ENCODE results near the gene POLR1G.

POLR1G gene, protein sequence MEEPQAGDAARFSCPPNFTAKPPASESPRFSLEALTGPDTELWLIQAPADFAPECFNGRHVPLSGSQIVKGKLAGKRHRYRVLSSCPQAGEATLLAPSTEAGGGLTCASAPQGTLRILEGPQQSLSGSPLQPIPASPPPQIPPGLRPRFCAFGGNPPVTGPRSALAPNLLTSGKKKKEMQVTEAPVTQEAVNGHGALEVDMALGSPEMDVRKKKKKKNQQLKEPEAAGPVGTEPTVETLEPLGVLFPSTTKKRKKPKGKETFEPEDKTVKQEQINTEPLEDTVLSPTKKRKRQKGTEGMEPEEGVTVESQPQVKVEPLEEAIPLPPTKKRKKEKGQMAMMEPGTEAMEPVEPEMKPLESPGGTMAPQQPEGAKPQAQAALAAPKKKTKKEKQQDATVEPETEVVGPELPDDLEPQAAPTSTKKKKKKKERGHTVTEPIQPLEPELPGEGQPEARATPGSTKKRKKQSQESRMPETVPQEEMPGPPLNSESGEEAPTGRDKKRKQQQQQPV

DNA sequence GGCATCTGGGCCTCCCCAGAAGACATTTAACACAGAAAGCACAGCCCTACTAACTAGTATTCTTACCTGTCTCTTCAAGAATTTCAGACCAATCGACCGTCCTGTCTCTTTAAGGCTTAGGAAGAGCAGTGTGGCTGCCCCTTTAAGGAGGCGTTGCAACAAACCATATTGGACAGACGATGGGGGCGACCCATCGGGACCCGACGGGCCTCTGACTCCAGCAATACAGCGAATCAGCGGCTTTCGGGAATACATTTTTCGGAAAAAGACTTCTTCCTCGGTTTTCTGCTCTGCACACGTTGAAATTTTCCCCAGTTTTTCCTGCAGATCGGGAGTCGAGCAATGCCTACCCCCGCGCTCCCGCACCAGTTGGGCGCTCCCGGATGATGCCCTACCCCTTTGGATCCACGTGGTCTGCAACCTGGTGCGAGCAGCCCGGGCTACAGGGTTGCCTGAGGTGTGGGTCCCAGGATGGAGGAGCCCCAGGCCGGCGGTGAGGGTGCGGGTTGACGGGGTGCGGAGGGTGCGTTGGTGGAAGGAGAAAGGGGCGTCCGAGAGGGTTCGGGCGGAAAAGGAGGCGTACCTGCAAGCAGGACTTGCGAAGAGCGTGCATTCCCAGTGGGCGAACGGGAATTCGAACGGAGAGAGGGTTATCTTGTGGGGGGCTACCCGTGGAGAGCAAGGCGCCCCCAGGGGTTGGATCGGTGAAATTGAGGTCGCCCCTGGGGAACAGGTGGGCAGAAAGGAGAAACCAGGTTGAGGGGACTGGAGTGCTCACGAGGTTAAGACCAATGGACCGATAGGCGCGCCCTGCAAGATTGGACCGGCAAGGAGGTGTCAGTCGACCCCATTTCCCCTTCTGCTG, at the start of gene POLR1G:
Gene POLR1G, plus strand, starts transcription at position 419 of the 865 bp plus-strand sequence. Its CDS starts 53 bp downstream, at position 472.
- in situ Hi-C loops (cut with MboI; ENCODE audit: low sequenced_read_pairs), result no loop called here

DNA sequence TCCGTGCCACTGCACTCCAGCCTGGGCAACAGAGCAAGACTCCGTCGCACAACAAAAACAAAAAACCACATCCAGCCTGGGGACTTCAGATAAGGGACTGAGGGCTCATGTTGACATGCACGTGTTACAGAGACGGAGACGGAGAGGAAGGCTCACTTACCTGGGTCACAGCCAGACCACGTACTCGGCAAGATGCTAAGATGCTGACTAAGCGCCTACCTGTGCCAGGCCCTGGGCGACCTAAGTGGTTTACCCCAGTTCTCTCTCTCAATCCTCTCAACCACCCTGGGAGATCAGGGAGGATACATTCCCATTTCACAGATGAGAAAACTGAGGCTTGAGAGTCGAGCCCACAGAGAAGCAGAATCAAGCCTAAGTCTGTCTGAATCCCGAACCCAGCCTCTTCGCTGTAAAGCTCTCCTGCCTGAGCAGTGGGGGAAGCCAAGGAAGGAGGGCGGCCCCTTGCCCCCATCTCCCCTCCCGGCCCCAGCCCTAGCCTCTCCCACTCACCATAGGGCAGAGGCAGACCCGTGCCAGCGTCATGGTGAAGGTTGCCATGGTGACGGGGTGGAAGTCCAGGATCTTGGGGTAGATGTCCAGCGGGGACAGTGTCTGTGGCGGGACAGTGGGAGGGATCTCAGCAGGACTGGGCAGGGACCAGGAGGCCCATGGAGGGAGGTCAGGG, 49.5 kb upstream of the POLR1G start:
- in situ Hi-C loops (cut with MboI; ENCODE audit: low sequenced_read_pairs), result no loop called here

DNA sequence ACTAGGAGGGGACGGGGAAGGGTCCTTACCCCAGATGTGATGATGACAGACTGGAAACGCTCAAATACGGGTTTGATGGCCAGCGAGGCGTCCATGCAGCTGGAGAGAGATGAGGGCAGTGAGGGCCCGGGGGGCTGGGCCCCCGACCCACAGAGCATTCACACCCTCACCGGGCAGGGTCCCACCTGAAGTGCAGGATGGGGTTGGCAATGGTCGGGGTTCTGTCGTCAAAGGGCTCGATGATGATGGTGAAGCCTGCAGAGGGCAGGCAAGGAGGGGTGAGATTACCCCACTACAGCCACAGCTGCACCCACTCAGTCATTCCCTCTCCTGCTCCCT, 49.0 kb upstream of the POLR1G start:
- in situ Hi-C loops (cut with MboI; ENCODE audit: low sequenced_read_pairs), result no loop called here

DNA sequence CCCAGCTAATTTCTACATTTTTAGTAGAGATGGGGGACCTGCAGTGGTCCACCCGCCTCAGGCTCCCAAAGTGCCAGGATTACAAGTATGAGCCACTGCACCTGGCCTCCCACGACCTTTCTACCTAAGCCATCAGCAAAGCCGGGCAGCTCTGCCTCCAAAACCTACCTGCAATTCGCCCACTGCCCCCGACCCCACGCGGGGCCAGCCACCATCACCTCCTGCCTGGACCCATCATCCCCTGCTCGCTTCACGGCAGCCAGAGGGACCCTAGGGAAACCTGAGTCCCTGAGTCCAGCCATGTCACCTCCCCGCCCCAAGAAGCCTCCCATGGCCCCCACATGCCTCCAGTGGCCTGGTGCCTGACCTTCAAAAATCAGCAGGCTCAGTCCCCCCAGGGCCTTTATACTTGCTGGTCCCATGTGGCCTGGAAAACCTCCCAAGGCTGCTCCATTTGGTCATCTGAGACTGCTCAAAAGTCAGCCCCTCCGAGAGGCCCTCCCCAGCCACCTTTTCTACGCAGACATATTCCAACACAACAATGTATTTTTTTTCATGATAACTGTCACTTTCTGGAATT, 48.1 kb upstream of the POLR1G start:
- in situ Hi-C loops (cut with MboI; ENCODE audit: low sequenced_read_pairs), result no loop called here

DNA sequence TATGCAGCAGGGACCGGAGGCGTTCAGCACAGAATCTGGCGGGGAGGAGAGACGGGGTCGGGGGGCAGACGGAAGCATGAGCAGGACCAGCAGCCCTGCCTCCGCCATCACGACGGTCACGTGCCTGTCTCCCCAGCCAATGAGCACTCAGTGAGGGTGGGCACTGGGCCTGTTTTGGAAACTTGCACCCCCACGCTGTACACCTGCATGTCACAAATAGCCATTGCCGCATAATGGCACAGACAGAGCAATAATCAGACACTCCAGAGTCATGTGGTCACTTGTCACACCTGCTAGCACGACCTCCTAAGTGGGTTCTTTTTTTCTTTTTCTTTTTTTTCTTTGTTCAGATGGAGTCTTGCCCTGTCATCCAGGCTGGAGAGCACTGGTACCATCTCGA, 44.8 kb upstream of the POLR1G start:
- in situ Hi-C loops (cut with MboI; ENCODE audit: low sequenced_read_pairs), result no loop called here

DNA sequence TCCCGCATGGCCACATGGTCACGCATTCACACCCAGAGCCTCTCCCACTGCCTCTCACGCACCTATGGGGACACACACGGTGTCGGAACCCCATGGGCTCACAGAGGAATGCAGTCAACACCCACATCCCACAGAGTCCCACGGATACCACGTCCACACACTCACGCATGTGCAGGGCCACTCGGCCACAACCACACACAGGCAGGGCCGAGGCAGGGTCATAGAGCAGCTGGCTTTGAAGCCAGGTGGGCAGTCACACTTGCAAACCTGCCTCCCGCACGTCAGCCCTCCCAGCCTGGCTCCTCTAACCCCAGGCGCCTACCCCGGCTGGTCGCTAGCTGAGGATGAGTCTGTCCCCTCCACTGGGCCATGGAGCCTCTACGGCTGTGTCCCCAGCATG, 44.2 kb upstream of the POLR1G start:
- in situ Hi-C loops (cut with MboI; ENCODE audit: low sequenced_read_pairs), result no loop called here

DNA sequence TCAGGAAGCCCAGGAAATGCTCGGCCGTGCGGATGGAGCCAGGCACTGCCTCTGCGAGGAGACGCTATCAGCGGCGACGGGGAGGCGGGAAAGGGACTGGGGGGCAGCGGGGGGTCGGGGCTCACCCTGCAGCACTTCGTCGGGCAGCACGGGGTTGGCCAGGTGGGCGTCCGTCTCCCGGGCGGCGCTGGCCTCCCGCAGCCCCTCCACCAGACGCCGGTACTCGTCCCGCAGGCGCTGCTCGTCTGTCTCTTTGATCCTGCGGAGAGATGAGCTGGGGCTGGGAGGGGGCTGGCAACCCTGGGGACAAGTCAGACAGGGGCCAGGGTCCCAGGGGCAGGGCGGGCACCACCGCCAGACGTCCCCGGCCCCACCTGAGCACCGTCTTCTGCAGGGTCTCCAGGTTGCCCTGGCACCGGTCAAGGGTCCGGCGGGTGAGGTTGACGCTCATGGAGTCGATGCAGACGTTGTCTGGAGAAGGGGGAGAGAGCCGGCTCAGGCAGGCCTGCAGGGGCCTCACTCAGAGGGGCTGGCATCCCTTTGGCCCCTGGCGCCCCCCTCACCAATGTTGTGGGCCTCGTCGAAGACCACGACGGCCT, 42.5 kb upstream of the POLR1G start:
- in situ Hi-C loops (cut with MboI; ENCODE audit: low sequenced_read_pairs), result no loop called here

DNA sequence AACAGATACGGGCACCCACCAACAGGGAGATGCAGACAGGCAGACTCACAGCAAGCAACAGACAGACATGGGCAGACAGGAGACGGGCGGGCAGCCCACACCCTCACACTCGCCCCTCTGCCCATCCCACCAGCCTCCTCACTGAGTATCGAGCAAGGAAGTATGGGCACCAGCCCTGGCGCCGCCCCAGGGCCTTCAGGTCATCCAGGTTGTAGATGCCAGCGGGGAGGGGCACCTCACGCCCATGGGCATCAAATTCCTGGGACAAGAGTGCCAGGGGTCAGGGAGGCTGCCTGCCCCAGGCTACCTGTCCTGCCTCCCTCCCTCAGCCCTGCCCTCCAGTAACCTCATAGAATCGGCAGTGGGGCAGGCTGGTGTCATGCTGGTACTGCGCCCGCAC, 41.7 kb upstream of the POLR1G start:
- in situ Hi-C loops (cut with MboI; ENCODE audit: low sequenced_read_pairs), result no loop called here

DNA sequence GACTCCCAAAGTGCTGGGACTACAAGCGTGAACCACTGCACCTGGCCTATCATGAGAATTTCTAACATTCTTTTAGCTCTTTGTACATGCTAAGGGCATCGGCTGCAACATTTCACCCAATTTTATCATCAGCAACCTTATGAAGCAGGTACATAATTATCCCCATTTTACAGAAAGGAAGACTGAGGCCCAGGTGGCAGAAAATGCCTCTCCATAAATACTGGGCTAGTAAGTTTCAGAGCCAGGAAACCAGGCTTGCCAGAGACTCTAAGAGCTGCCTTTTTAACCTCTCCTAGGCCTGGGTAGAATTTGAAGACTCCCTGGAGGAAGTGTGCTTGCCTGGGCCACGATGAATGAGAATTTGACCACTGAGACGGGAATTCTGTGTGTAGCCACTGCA, 38.3 kb upstream of the POLR1G start:
- in situ Hi-C loops (cut with MboI; ENCODE audit: low sequenced_read_pairs), result no loop called here

DNA sequence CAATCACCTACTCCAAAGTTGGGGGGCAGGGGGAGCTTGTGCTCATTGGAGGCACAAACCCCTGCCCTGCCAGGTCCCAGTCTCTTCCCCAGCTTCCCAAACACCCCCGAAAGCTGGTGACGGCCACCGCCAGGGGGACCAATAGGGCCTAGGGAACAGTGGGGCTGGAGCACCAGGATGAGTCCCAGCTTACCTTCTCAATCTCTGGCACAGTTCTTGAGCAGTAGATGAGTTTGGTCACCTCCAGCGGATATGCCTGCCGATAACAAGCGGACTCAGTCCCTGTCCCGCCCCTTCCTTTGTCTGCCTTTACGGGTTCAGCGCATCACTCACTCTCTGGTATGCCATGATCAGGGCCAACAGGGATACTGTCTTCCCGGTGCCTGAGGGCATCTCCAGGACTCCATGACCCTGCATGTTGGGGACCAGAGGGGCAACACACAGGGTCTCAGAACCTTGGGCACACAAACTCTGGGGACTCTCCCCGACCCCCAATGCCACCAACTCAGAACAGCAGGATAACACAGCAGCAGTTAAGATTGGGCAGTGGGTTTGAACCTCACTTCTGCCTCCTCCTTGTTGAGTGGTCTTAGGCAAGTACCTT, 37.6 kb upstream of the POLR1G start:
- in situ Hi-C loops (cut with MboI; ENCODE audit: low sequenced_read_pairs), result no loop called here

DNA sequence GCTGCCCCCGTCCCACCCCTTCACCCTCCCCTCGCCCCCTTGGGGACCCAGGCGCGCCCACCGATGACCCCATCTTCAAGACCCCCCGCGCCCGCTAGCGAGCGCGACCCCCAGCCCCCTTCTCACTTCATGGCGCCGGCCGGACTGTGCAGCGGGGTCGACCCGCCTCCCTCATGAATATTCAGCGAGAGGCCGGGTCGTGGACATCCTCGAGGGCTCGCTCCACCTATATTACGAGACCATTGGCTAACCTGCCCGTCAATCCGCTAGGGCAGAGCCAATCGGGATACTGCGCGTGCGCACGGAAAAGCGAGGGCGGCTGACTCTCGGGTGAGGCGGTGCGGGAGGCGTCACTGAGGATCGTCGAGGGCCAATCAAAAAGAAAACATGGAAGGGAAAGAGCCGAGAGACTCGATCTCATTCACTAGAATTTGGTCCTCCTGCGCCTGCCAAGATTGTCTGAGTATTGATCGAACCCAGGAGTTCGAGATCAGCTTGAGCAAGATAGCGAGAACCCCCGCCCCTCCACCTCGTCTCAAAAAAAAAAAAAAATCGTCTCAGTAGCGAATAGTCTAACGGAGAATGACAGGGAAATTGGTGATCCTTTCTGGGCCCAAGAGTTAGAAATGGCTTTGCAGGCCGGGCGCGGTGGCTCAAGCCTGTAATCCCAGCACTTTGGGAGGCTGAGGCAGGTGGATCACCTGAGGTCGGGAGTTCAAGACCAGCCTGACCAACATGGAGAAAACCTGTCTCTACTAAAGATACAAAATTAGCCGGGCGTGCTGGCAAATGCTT, 35.8 kb upstream of the POLR1G start, which contains the start of gene ERCC2:
Gene ERCC2, minus strand, starts transcription at position 164 of the 795 bp plus-strand sequence. Its CDS starts 33 bp downstream, at position 131.
- in situ Hi-C loops (cut with MboI; ENCODE audit: low sequenced_read_pairs), result no loop called here

DNA sequence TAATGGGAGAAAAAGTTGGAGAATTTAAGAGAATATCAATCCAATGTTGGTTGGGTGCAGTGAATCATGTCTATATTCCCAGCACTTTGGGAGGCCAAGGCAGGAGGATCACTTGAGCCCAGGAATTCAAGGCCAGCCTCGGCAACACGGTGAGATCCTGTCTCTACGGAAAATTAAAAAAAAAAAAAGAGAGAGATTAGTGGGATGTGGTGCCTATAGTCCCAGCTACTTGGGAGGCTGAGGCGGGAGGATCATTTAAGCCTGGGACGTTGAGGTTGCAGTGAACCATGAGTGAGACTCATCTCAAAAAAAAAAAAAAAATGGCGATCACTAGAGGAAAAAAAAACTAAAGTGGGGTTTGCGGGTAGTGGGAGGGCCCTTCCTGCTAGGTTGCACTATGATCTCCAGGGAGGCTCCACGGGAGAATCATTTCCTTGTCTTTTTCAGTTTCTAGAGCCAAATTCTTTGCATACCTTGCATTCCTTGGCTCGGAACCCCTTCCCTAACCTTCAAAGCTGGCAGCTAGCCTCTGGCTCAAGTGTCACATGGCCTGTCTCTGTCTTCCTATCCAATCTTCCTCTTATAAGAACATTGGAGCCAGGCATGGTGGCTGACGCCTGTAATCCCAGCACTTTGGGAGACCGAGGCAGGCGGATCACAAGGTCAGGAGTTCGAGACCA, 30.3 kb upstream of the POLR1G start:
- in situ Hi-C loops (cut with MboI; ENCODE audit: low sequenced_read_pairs), result no loop called here

DNA sequence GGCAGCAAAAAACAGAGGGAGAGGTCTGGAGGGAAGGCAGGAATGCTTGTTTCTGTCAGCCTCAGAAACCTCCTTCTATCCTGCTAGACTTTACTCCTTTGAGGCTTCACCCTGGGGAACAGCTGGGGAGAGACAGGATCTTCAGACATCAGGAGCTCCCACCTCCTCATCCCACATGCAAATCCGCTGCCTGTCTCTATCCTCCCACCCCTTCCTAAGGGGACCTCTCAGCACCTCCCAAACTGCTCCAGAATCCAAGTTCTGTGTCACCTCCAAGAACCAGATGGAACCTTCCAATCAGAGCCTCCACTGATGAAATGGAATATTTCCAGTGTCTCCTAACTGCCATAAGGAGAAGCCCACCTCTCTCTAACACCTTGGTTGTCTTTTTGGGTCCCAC, 26.3 kb upstream of the POLR1G start:
- in situ Hi-C loops (cut with MboI; ENCODE audit: low sequenced_read_pairs), result no loop called here

DNA sequence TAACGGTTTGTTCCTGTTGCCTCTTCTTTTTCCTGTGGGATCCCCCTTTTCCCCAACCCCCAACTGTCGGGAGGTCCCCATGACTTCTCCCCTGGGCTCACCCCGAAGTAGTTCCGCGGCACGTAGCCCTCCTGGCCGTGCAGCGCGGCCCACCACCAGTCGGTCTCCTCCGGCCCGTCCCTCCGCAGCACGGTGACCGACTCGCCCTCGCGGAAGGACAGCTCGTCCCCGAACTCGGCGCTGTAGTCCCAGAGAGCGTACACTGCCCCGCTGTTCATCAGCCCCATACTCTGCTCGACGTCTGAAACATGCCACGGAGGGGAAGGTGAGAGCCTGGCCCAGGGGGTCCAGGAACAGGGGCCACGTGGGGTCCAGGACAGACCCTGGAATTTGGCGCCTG, 24.0 kb upstream of the POLR1G start:
- in situ Hi-C loops (cut with MboI; ENCODE audit: low sequenced_read_pairs), result no loop called here

DNA sequence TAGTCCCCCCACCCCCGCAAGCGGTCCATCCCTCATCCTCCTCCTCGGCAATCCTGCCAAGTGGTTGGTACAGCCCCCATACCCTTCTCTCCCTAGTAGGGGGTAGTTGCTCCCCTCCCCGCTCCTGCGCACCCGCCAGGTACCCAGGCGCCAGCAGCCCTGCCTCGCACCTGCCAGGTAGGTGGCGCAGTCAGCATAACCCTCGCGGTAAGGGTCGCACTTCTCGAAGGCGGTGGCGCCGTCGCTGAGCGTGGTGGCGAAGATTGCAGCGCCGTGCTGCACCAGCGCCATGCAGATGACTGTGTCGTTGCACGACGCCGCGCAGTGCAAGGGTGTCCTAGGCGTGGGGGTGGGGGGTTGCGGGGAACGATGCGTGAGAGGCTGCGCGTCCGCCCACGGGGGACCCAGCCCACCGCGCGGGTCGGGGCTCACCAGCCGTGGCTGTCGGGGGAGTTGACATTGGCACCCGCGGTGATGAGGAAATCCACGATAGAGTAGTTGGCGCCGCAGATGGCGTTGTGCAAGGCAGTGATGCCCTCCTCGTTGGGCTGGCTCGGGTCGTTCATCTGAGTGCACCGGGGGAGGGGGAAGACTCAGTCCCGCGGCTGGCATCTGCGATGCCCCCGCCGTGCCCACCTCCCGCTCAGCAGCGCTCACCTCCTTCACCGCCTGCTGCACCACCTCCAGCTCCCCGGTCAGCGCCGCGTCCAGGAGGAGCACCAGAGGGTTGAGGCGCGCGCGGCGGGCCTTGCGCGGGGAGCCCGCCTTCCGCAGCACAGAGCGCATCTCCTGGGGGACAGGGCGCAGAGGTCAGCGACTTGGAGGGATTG, 20.8 kb upstream of the POLR1G start:
- in situ Hi-C loops (cut with MboI; ENCODE audit: low sequenced_read_pairs), result no loop called here

DNA sequence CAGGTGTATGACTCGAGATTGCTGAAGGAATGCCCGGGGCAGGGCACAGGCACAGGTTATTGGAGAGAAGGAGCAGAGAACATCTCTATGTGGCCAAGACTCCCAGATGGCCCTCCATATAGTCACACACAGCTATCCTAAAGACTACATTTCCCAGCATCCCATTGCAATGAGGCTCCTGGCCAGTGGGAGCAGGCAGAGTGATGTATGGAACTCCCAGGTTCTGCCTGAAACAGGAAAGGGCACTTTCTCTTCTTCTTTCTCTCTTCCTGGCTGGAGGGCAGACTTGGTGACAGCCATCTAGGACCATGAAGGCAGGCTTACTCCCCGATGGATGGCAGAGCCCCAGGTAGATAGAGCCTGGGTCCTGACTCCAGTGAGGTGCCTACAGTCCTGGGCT, 15.1 kb upstream of the POLR1G start:
- in situ Hi-C loops (cut with MboI; ENCODE audit: low sequenced_read_pairs), result no loop called here

DNA sequence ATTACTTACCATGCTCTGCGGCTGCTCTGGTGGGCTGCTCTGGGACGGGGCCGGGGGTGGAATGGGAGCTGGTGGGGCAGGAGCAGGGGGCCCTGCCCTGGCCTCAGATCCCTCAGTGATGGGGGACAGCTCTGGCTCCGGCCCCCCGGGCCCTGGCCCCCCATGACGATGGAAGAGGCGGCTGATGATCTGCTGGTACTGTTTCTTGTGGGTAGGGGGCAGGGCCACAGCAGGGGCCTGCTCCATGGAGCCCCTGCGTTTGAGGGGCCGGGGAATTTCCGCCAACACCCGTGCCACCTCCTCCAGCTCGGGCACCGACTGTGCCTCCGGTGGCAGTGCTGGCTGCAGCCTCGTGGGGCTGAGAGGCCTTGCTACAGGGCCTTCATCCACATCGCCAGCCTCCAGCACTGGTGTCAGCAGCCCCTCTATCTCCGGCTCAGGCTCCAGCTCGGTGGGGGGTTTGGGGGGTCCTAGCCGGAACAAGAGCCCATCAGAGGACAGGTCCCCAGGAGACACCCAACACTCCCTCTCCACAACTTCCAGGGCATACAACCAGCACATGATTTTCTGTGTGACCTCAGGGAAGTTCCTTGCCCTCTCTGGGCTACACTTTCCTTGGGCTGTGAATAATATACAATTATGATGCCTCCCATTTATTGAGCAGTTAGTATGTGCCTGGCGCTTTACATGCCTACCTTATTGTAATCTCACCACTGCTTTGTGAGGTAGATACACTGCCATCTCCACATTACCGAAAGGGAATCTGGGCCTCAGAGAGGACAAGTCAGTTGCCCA, 14.4 kb upstream of the POLR1G start:
- in situ Hi-C loops (cut with MboI; ENCODE audit: low sequenced_read_pairs), result no loop called here

Measured in HL-60/S4 (cell line).